Sigmoid colon (tissue), 7 donors: ENCODE data around the gene RELN. TPM values are rescaled to one million over a fixed set of nuclear protein-coding genes. Genes with fewer than 3 reads are reported as not detected.

Experiments used
- DNase-seq: peaks from one replicate; pipeline ENCODE4 v3.0.0-alpha.2; 2019
- H3K27ac ChIP-seq, 4 donors: fragments of 200-600 bp; sonication (generic); one replicate each; pipeline ENCODE4 v1.5.1; 2016 to 2019; ENCODE audit warnings: mild to moderate bottlenecking in 1 of 4
- H3K27me3 ChIP-seq, 3 donors: fragments of 200-600 bp; sonication (generic); one replicate each; pipeline ENCODE4 v1.5.1; 2019; ENCODE audit warnings: mild to moderate bottlenecking in 1 of 3
- H3K36me3 ChIP-seq, 4 donors: fragments of 200-600 bp; sonication (generic); one replicate each; pipeline ENCODE4 v1.5.1; 2016 to 2019
- H3K4me1 ChIP-seq, 4 donors: fragments of 200-600 bp; sonication (generic); one replicate each; pipeline ENCODE4 v1.5.1; 2017 to 2019
- H3K4me3 ChIP-seq, 4 donors: fragments of 200-600 bp; sonication (generic); one replicate each; pipeline ENCODE4 v1.5.1; 2017 to 2019; ENCODE audit warnings: mild to moderate bottlenecking in 2 of 4, moderate library complexity in 1 of 4
- H3K9me3 ChIP-seq, 4 donors: fragments of 200-600 bp in 3 of 4; sonication (generic) in 3 of 4; one replicate each; pipeline versions ENCODE4 v1.5.1 to v1.6.1; 2013 to 2019
- EP300 ChIP-seq, 4 donors: sonication (generic); formaldehyde crosslinking; IDR thresholded peaks; one replicate each; pipeline ENCODE4 v1.6.1; 2017; ENCODE audit warnings: antibody characterized with exemption in 4 of 4
- POLR2A ChIP-seq, 2 donors: fragments of 450-650 bp; IDR thresholded peaks; one replicate each; pipeline ENCODE4 v1.6.1; 2016; ENCODE audit warnings: antibody characterized with exemption in 2 of 2, mild to moderate bottlenecking in 2 of 2, moderate library complexity in 2 of 2
- POLR2AphosphoS5 ChIP-seq, 4 donors: sonication (generic); formaldehyde crosslinking; IDR thresholded peaks; one replicate each; pipeline ENCODE4 v1.6.1; 2017; ENCODE audit warnings: antibody characterized with exemption in 4 of 4
- WGBS, 2 donors: extraction: QIAGEN DNeasy Blood & Tissue Kit; methylation state at CpG; one replicate each; pipeline ENCODE4 v1.1.7; 2013; 5-methylcytosine and 5-hydroxymethylcytosine counted together
- intact Hi-C: fragments of 100-400 bp; cut with DNase I; formaldehyde crosslinking; loops from one replicate; pipeline ENCODE4 v1.15.1; 2023
- polyA plus RNA-seq, 3 donors: library from polyadenylated mRNA; stranded (reverse); fragments of 200-250 nt; gene quantifications; one replicate each; pipeline ENCODE4 v1.2.3, GENCODE V29; 2013
- total RNA-seq, 4 donors: library from RNA; depleted of rRNA; stranded (reverse); fragments of >200 nt; gene quantifications; one replicate each; pipeline ENCODE4 v1.1.0, GENCODE V29; 2016
- TF ChIP-seq, protein P1 (sequence below), 4 experiments: fragments of 450-650 bp in 3 of 4; fragments of 200-600 bp in 1 of 4; IDR thresholded peaks; one replicate each; pipeline ENCODE4 v1.5.1; 2016 to 2019; ENCODE audit warnings: antibody characterized with exemption in 4 of 4, mild to moderate bottlenecking in 3 of 4, moderate library complexity in 2 of 4
- donor health status: healthy with polysubstance abuse.
- donor health status: Bipolar disorder and iron deficiency.
- donor health status: healthy.

RELN gene
- total and polyA plus RNA-seq, 7 donors, result under 0.01 to 9.2 (median 4.3) TPM; not detected in 1

DNA sequence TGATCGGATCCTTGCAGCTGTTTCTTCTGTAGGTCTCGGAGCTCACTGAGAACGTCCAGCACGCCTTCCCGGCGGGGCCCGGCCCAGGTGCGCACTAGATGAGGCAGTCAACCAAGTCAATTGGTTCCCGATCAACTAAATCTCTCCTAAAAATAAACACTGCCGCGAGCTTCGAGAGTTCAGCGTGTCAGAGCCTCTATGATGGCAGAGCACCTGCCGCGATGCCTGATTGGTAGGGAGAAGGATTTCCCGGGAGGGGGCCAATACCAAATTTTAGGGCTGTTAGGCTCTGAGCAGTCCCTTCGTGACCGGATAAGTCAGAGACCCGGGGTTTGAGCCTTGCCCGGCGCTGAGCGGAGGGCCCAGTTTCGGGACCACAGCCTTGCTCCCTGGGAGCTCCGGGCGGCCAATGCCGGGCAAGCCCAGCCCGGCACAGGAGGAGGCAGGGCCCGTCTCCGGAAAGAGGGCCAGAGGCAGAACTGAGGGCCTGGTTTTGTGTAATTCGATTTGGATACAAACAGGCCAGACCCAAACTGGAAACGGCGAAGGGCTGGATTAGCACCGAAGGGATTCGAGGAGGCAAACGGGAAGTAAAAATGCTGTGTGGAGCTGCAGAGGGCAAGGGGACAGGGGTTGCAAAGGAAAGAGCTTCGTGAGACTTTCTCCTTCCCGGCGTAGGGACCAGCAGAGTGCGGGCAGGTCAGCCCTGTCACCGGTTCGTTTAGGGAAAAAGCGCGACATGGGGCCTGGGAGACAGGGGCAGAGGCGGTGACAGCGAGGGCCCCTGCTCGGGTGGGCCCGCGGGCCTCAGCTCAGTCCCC, 544.0 kb downstream of the RELN start:
- H3K4me3 ChIP-seq, result peak overlapping the region in 3 of 4 donors; percentile 22 to 36 (median 36)
- intact Hi-C loops, result no loop called here
- no peak overlapping the region for H3K27ac ChIP-seq
- WGBS, 2 donors, result 4 to 5% methylated on average over 48 of the region's 48 CpGs
- H3K36me3 ChIP-seq, result no peaks in the 10 kb centered on the region
- peaks cover 0 to 14% (median 11%) of the 10 kb centered on the region in 4 donors for H3K4me1 ChIP-seq
- no peak for DNase-seq
- H3K9me3 ChIP-seq, result no peaks in the 10 kb centered on the region
- peaks cover 5 to 54% (median 22%) of the 10 kb centered on the region in 3 donors for H3K27me3 ChIP-seq
- no peak for TF ChIP-seq POLR2A (IDR thresholded peaks at IDR 0.05)
- no peak for TF ChIP-seq EP300 (IDR thresholded peaks at IDR 0.05)
- TF ChIP-seq, protein P1, sequence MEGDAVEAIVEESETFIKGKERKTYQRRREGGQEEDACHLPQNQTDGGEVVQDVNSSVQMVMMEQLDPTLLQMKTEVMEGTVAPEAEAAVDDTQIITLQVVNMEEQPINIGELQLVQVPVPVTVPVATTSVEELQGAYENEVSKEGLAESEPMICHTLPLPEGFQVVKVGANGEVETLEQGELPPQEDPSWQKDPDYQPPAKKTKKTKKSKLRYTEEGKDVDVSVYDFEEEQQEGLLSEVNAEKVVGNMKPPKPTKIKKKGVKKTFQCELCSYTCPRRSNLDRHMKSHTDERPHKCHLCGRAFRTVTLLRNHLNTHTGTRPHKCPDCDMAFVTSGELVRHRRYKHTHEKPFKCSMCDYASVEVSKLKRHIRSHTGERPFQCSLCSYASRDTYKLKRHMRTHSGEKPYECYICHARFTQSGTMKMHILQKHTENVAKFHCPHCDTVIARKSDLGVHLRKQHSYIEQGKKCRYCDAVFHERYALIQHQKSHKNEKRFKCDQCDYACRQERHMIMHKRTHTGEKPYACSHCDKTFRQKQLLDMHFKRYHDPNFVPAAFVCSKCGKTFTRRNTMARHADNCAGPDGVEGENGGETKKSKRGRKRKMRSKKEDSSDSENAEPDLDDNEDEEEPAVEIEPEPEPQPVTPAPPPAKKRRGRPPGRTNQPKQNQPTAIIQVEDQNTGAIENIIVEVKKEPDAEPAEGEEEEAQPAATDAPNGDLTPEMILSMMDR (IDR thresholded peaks at IDR 0.05), result no peak
- TF ChIP-seq POLR2AphosphoS5 (IDR thresholded peaks at IDR 0.05), result no peak

DNA sequence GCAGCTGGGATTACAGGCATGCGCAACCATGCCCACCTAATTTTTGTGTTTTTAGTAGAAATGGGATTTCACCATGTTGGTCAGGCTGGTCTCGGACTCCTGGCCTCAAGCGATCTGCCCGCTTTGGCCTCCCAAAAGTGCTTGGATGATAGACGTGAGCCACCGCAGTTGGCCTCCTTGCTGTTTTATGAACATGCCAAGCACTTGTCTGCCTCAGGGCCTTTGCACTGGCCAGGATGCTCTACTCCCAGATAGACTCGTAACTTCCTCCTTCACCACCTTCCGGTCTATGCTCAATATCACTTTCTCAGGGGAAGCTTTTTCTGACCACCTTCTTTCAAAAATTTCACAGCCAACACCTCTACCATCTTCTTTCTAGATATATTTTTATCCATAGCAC, 549.8 kb downstream of the RELN start:
- H3K4me3 ChIP-seq, result no peak overlapping the region
- no peaks in the 10 kb centered on the region for H3K9me3 ChIP-seq
- intact Hi-C loops, result no loop called here
- no peak for TF ChIP-seq EP300 (IDR thresholded peaks at IDR 0.05)
- TF ChIP-seq POLR2A (IDR thresholded peaks at IDR 0.05), result no peak
- TF ChIP-seq, protein P1 (IDR thresholded peaks at IDR 0.05), result no peak
- TF ChIP-seq POLR2AphosphoS5 (IDR thresholded peaks at IDR 0.05), result no peak
- H3K4me1 ChIP-seq, result no peaks in the 10 kb centered on the region
- DNase-seq, result no peak
- peaks cover 0 to 14% (median 6%) of the 10 kb centered on the region in 3 donors for H3K27me3 ChIP-seq
- H3K36me3 ChIP-seq, result no peaks in the 10 kb centered on the region
- WGBS, 2 donors, result 96 to 98% methylated on average over 8 of the region's 8 CpGs
- H3K27ac ChIP-seq, result no peak overlapping the region

DNA sequence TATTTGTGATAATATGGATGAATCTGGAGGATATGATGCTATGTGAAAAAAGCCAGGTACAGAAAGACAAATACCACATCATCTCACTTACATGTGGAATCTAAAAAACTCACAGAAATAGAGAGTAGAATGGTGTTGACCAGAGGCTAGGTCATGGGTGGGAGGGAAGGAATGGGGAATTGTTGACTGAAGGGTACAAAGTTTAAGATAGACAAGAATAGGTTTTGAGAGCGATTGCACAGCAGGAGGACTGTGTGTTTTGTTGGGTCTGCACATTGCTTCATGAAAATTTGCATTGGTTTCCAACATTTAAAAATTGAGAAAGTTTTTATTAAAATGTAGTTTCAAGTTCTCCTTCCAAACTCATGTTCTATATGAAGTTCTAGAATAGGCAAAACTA, 551.8 kb downstream of the RELN start:
- DNase-seq, result no peak
- 47 to 90% methylated on average over 1 of the region's 1 CpG for WGBS, 2 donors
- no peaks in the 10 kb centered on the region for H3K4me1 ChIP-seq
- no peak overlapping the region for H3K4me3 ChIP-seq
- intact Hi-C loops, result no loop called here
- TF ChIP-seq EP300 (IDR thresholded peaks at IDR 0.05), result no peak
- TF ChIP-seq POLR2AphosphoS5 (IDR thresholded peaks at IDR 0.05), result no peak
- TF ChIP-seq, protein P1 (IDR thresholded peaks at IDR 0.05), result no peak
- TF ChIP-seq POLR2A (IDR thresholded peaks at IDR 0.05), result no peak
- peaks cover 0 to 3% (median 0%) of the 10 kb centered on the region in 4 donors for H3K9me3 ChIP-seq
- H3K36me3 ChIP-seq, result no peaks in the 10 kb centered on the region
- no peak overlapping the region for H3K27ac ChIP-seq
- H3K27me3 ChIP-seq, result no peaks in the 10 kb centered on the region

DNA sequence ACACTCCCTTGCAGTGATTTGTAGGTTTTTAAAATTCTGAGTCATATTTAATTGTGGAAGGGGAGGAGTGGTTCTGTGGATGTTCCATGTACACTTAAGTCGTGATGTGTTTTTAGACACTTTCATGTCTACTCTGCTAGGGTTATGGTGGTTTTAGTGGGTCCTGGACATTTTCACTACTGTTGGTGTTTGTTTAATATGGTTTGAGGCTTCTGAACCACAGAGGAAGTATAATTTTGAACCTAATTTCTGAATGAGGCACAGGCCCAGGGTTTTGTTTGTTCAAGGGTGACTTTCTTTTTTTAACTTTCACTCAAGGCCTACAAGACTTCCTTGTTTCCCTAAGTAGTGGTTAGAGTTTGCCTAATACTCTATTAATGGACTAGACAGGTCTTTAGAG, 556.7 kb downstream of the RELN start:
- DNase-seq, result no peak
- no peak overlapping the region for H3K27ac ChIP-seq
- H3K27me3 ChIP-seq, result no peaks in the 10 kb centered on the region
- intact Hi-C loops, result no loop called here
- no peaks in the 10 kb centered on the region for H3K4me1 ChIP-seq
- no peak overlapping the region for H3K4me3 ChIP-seq
- H3K36me3 ChIP-seq, result no peaks in the 10 kb centered on the region
- H3K9me3 ChIP-seq, result peaks cover 0 to 3% (median 0%) of the 10 kb centered on the region in 4 donors
- WGBS, 2 donors, result 9 to 11% methylated on average over 1 of the region's 1 CpG
- TF ChIP-seq EP300 (IDR thresholded peaks at IDR 0.05), result no peak

DNA sequence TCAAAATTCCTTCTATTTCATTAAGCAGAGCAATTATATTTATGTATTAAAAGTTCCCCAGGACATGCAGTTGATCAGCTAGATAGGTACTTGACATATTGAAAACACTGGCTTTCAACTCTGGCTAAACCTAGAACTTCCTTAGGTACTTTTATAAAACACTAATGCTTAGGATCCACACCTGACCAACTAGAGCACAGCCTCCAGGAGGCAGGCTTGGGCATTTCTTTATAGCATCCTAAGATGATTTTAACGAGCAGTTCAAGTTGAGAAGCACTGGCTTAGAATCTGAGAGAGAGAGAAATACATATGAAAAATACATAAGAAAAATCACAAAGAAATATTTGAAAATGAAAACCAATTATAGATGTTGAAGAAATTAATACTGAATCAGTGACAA, 564.3 kb downstream of the RELN start:
- Histone ChIP-seq H3K36me3 (no peaks in the 10 kb centered on the region), H3K4me1 (no peaks in the 10 kb centered on the region), H3K27me3 (no peaks in the 10 kb centered on the region), H3K27ac (no peak overlapping the region), H3K4me3 (no peak overlapping the region), H3K9me3 (no peaks in the 10 kb centered on the region)
- TF ChIP-seq POLR2A (IDR thresholded peaks at IDR 0.05) (no peak), EP300 (IDR thresholded peaks at IDR 0.05) (no peak), POLR2AphosphoS5 (IDR thresholded peaks at IDR 0.05) (no peak)
- TF ChIP-seq, protein P1 (IDR thresholded peaks at IDR 0.05), result no peak
- WGBS, 2 donors, result 30 to 58% methylated on average over 1 of the region's 1 CpG
- intact Hi-C loops, result no loop called here
- no peak for DNase-seq
